ENCODE measurements around the gene ADGRL1. TPM values are rescaled to one million over a fixed set of nuclear protein-coding genes. Genes with fewer than 3 reads are reported as not detected.
A peak's percentile ranks its signal among the peaks of the same experiment; 100 is the strongest.
"Not testable (repeated sequence)": the region's sequence is repeated elsewhere in the genome, so short reads cannot be mapped to it uniquely, and the experiment has no call there.

The ADGRL1 gene
- total RNA-seq, 5 donors from 2014 or later (not counting 1 experiment from before 2014, with no cell fraction given), result 19.9 to 31.2 (median 28.0) TPM

- H3K27ac ChIP-seq (ENCODE audit: low read length); H3K27me3 Mint-ChIP-seq; H3K36me3 ChIP-seq (ENCODE audit: control insufficient read depth in 2 of 2, extremely low read depth in 1 of 2, insufficient read depth in 1 of 2, low read length in 1 of 2); H3K36me3 Mint-ChIP-seq; H3K4me3 ChIP-seq (ENCODE audit: control insufficient read depth in 1 of 2, extremely low read depth in 1 of 2, low read length in 1 of 2); H3K9me3 Mint-ChIP-seq; H3K9me3 ChIP-seq; H3K27me3 ChIP-seq (replicated peaks in 1 of 2; ENCODE audit: control insufficient read depth in 2 of 2, extremely low read depth in 1 of 2, insufficient read depth in 2 of 2, low read length in 1 of 2): not testable (repeated sequence)
- CTCF ChIA-PET, result interaction anchor here (0.6 to 1.0 kb wide), 3 partner anchors 10 to 188 kb away, joined by 3 to 4 read pairs (median 3); partner anchors contain the start of gene ASF1B (in 1 of the 2)
- peak overlapping the region; percentile 52 to 72 for H3K27ac Mint-ChIP-seq
- no CpG with 5 or more reads among the region's 19 CpGs for WGBS (ENCODE audit: insufficient coverage)
- POLR2A ChIA-PET, result interaction anchor here in 1 of 2 donors (0.6 kb wide), 1 partner anchor 293 kb away, joined by 3 read pairs; no protein-coding TSS in a partner anchor
- ATAC-seq (replicated peaks in 1 of 4), result peak; percentile 89 to 92 (median 90)
- peak overlapping the region; percentile 41 to 61 (median 53) for H3K4me3 Mint-ChIP-seq
- DNase-seq, result peak; percentile 59 to 85 (median 77)
- peaks cover 0 to 17% of the 10 kb centered on the region in 2 experiments for H3K4me1 ChIP-seq (ENCODE audit: control insufficient read depth in 1 of 2, extremely low read depth in 1 of 2, insufficient read depth in 2 of 2, low read length in 2 of 2)
- H3K4me1 Mint-ChIP-seq, result peaks cover 11 to 21% (median 14%) of the 10 kb centered on the region in 3 donors
Observed at GRCh38 chr19:14221345-14221744, 15.4 kb upstream of the ADGRL1 start.

GRCh38 chr19:14218620-14219330, 12.8 kb upstream of the ADGRL1 start:
- Histone ChIP-seq H3K4me1 (ENCODE audit: control insufficient read depth in 1 of 2, extremely low read depth in 1 of 2, insufficient read depth in 2 of 2, low read length in 2 of 2) (peaks cover 0 to 19% of the 10 kb centered on the region in 2 experiments), H3K27me3 (replicated peaks in 1 of 2; ENCODE audit: control insufficient read depth in 2 of 2, extremely low read depth in 1 of 2, insufficient read depth in 2 of 2, low read length in 1 of 2) (no peaks in the 10 kb centered on the region), H3K4me3 (ENCODE audit: control insufficient read depth in 1 of 2, extremely low read depth in 1 of 2, low read length in 1 of 2) (no peak overlapping the region), H3K9me3 (no peaks in the 10 kb centered on the region), H3K27ac (ENCODE audit: low read length) (no peak overlapping the region), H3K36me3 (ENCODE audit: control insufficient read depth in 2 of 2, extremely low read depth in 1 of 2, insufficient read depth in 1 of 2, low read length in 1 of 2) (no peaks in the 10 kb centered on the region)
- DNase-seq (no peak), ATAC-seq (replicated peaks in 1 of 4) (no peak)
- no peaks in the 10 kb centered on the region for H3K36me3 Mint-ChIP-seq
- H3K4me1 Mint-ChIP-seq, result peaks cover 12 to 21% (median 15%) of the 10 kb centered on the region in 3 donors
- ChIA-PET CTCF (interaction anchor here (0.7 to 1.2 kb wide), 2 partner anchors 18 to 460 kb away, joined by 3 to 10 read pairs; no protein-coding TSS in a partner anchor), POLR2A (interaction anchor here (0.6 kb wide), 2 partner anchors 143 to 412 kb away, joined by 4 to 9 read pairs; no protein-coding TSS in a partner anchor)
- H3K27ac Mint-ChIP-seq, result no peak overlapping the region
- 97% methylated on average over 4 of the region's 12 CpGs for WGBS (ENCODE audit: insufficient coverage)
- H3K4me3 Mint-ChIP-seq, result no peak overlapping the region
- no peaks in the 10 kb centered on the region for H3K9me3 Mint-ChIP-seq
- no peaks in the 10 kb centered on the region for H3K27me3 Mint-ChIP-seq

GRCh38 chr19:14217886-14218285, 11.9 kb upstream of the ADGRL1 start:
- H3K9me3 Mint-ChIP-seq; H3K27me3 Mint-ChIP-seq; H3K36me3 Mint-ChIP-seq; H3K27me3 ChIP-seq (replicated peaks in 1 of 2; ENCODE audit: control insufficient read depth in 2 of 2, extremely low read depth in 1 of 2, insufficient read depth in 2 of 2, low read length in 1 of 2); H3K27ac ChIP-seq (ENCODE audit: low read length); H3K9me3 ChIP-seq; DNase-seq; H3K36me3 ChIP-seq (ENCODE audit: control insufficient read depth in 2 of 2, extremely low read depth in 1 of 2, insufficient read depth in 1 of 2, low read length in 1 of 2); H3K4me3 Mint-ChIP-seq; ATAC-seq (replicated peaks in 1 of 4); H3K27ac Mint-ChIP-seq; H3K4me3 ChIP-seq (ENCODE audit: control insufficient read depth in 1 of 2, extremely low read depth in 1 of 2, low read length in 1 of 2): not testable (repeated sequence)
- ChIA-PET POLR2A (interaction anchor here in 1 of 2 donors (0.6 kb wide), 1 partner anchor 144 kb away, joined by 9 read pairs; no protein-coding TSS in a partner anchor), CTCF (interaction anchor here in 1 of 2 donors (1.2 kb wide), 1 partner anchor 17 kb away, joined by 3 read pairs; no protein-coding TSS in a partner anchor)
- WGBS (ENCODE audit: insufficient coverage), result 100% methylated on average over 1 of the region's 4 CpGs
- H3K4me1 ChIP-seq (ENCODE audit: control insufficient read depth in 1 of 2, extremely low read depth in 1 of 2, insufficient read depth in 2 of 2, low read length in 2 of 2), result peaks cover 0 to 19% of the 10 kb centered on the region in 2 experiments
- peaks cover 12 to 21% (median 15%) of the 10 kb centered on the region in 3 donors for H3K4me1 Mint-ChIP-seq

- no peak overlapping the region for H3K27ac Mint-ChIP-seq
- Histone ChIP-seq H3K36me3 (ENCODE audit: control insufficient read depth in 2 of 2, extremely low read depth in 1 of 2, insufficient read depth in 1 of 2, low read length in 1 of 2) (no peaks in the 10 kb centered on the region), H3K9me3 (no peaks in the 10 kb centered on the region), H3K4me3 (ENCODE audit: control insufficient read depth in 1 of 2, extremely low read depth in 1 of 2, low read length in 1 of 2) (no peak overlapping the region), H3K4me1 (ENCODE audit: control insufficient read depth in 1 of 2, extremely low read depth in 1 of 2, insufficient read depth in 2 of 2, low read length in 2 of 2) (peaks cover 0 to 11% of the 10 kb centered on the region in 2 experiments), H3K27me3 (replicated peaks in 1 of 2; ENCODE audit: control insufficient read depth in 2 of 2, extremely low read depth in 1 of 2, insufficient read depth in 2 of 2, low read length in 1 of 2) (peaks cover 0 to 2% of the 10 kb centered on the region in 2 experiments), H3K27ac (ENCODE audit: low read length) (no peak overlapping the region)
- peaks cover 0 to 8% of the 10 kb centered on the region in 2 donors for H3K27me3 Mint-ChIP-seq
- H3K9me3 Mint-ChIP-seq, result no peaks in the 10 kb centered on the region
- peaks cover 9 to 14% (median 10%) of the 10 kb centered on the region in 3 donors for H3K4me1 Mint-ChIP-seq
- no peak for DNase-seq
- POLR2A ChIA-PET, result interaction anchor here in 1 of 2 donors (0.7 kb wide), 1 partner anchor 502 kb away, joined by 4 read pairs; no protein-coding TSS in a partner anchor
- H3K4me3 Mint-ChIP-seq, result no peak overlapping the region
- CTCF ChIA-PET, result no interaction called here
- no peaks in the 10 kb centered on the region for H3K36me3 Mint-ChIP-seq
- no peak for ATAC-seq (replicated peaks in 1 of 4)
- WGBS (ENCODE audit: insufficient coverage), result no CpG with 5 or more reads among the region's 2 CpGs
Observed at GRCh38 chr19:14214580-14214979, 8.6 kb upstream of the ADGRL1 start.

GRCh38 chr19:14210182-14210581, 4.2 kb upstream of the ADGRL1 start:
- H3K9me3 Mint-ChIP-seq; H3K9me3 ChIP-seq; H3K4me3 ChIP-seq (ENCODE audit: control insufficient read depth in 1 of 2, extremely low read depth in 1 of 2, low read length in 1 of 2); H3K27ac ChIP-seq (ENCODE audit: low read length); H3K36me3 ChIP-seq (ENCODE audit: control insufficient read depth in 2 of 2, extremely low read depth in 1 of 2, insufficient read depth in 1 of 2, low read length in 1 of 2); H3K27ac Mint-ChIP-seq; H3K36me3 Mint-ChIP-seq; POLR2A ChIA-PET; DNase-seq; ATAC-seq (replicated peaks in 1 of 4): not testable (repeated sequence)
- H3K4me1 Mint-ChIP-seq, result peaks cover 15 to 25% (median 20%) of the 10 kb centered on the region in 3 donors
- peaks cover 0 to 14% of the 10 kb centered on the region in 2 experiments for H3K27me3 ChIP-seq (replicated peaks in 1 of 2; ENCODE audit: control insufficient read depth in 2 of 2, extremely low read depth in 1 of 2, insufficient read depth in 2 of 2, low read length in 1 of 2)
- peaks cover 2 to 21% of the 10 kb centered on the region in 2 experiments for H3K4me1 ChIP-seq (ENCODE audit: control insufficient read depth in 1 of 2, extremely low read depth in 1 of 2, insufficient read depth in 2 of 2, low read length in 2 of 2)
- CTCF ChIA-PET, result interaction anchor here in 1 of 2 donors (0.6 kb wide), 1 partner anchor 222 kb away, joined by 10 read pairs; no protein-coding TSS in a partner anchor
- peaks cover 0 to 14% of the 10 kb centered on the region in 2 donors for H3K27me3 Mint-ChIP-seq
- 89% methylated on average over 6 of the region's 9 CpGs for WGBS (ENCODE audit: insufficient coverage)
- H3K4me3 Mint-ChIP-seq, result peak overlapping the region in 1 of 3 donors; percentile 97

GRCh38 chr19:14209401-14209800, 3.4 kb upstream of the ADGRL1 start:
- ATAC-seq (replicated peaks in 1 of 4); H3K27ac ChIP-seq (ENCODE audit: low read length); H3K36me3 Mint-ChIP-seq; H3K4me3 ChIP-seq (ENCODE audit: control insufficient read depth in 1 of 2, extremely low read depth in 1 of 2, low read length in 1 of 2); H3K9me3 ChIP-seq; POLR2A ChIA-PET; DNase-seq; H3K9me3 Mint-ChIP-seq; H3K36me3 ChIP-seq (ENCODE audit: control insufficient read depth in 2 of 2, extremely low read depth in 1 of 2, insufficient read depth in 1 of 2, low read length in 1 of 2); H3K27ac Mint-ChIP-seq: not testable (repeated sequence)
- Mint-ChIP-seq H3K4me3 (peak overlapping the region; percentile 43 to 97 (median 51)), H3K4me1 (peaks cover 20 to 30% (median 25%) of the 10 kb centered on the region in 3 donors), H3K27me3 (peaks cover 0 to 18% of the 10 kb centered on the region in 2 donors)
- CTCF ChIA-PET, result interaction anchor here in 1 of 2 donors (0.7 kb wide), 1 partner anchor 59 kb away, joined by 3 read pairs; no protein-coding TSS in a partner anchor
- peaks cover 0 to 21% of the 10 kb centered on the region in 2 experiments for H3K27me3 ChIP-seq (replicated peaks in 1 of 2; ENCODE audit: control insufficient read depth in 2 of 2, extremely low read depth in 1 of 2, insufficient read depth in 2 of 2, low read length in 1 of 2)
- H3K4me1 ChIP-seq (ENCODE audit: control insufficient read depth in 1 of 2, extremely low read depth in 1 of 2, insufficient read depth in 2 of 2, low read length in 2 of 2), result peaks cover 2 to 29% of the 10 kb centered on the region in 2 experiments
- WGBS (ENCODE audit: insufficient coverage), result 4% methylated on average over 30 of the region's 40 CpGs

Data from T-cell (primary cell).